ENCODE measurements around the gene TMOD1.

TMOD1 gene

DNA sequence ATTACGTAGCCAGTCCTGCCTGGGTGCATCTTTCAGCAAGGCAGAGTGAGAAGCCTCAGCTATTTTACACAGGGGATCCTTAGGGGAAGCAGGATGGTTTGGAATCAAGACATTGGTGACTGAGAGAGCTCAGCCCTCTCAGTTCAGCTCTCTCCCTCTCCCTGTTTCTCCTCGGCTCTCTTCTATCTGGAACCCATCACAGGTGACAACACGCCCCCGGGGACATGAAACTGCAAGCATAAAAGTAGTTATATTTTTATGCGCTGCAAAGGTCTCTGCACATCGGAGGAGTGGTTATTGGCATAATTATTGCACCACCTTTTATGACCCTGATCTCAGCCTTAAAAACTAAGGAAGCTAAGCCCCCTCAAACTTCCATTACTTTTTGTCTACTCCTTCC, 14.2 kb downstream of the TMOD1 start:
- Histone ChIP-seq H3K36me3 (ENCODE audit: control insufficient read depth in 1 of 2, insufficient read depth in 2 of 2, low read length in 2 of 2) (no peaks in the 10 kb centered on the region), H3K9ac (ENCODE audit: low read depth in 1 of 2, low read length in 2 of 2) (no peak overlapping the region), H3K27ac (ENCODE audit: low read depth, low read length) (no peak overlapping the region), H3K27me3 (ENCODE audit: control insufficient read depth in 1 of 2, insufficient read depth in 2 of 2, low read length in 2 of 2) (no peaks in the 10 kb centered on the region), H3K9me3 (ENCODE audit: control insufficient read depth in 1 of 2, low read length in 2 of 2) (no peaks in the 10 kb centered on the region), H3K4me3 (ENCODE audit: low read depth in 1 of 2, low read length in 2 of 2) (no peak overlapping the region), H3K4me1 (ENCODE audit: control insufficient read depth in 1 of 2, insufficient read depth in 2 of 2, low read length in 2 of 2) (peaks cover 0 to 15% of the 10 kb centered on the region in 2 donors)

- no peak overlapping the region for H3K9ac ChIP-seq (ENCODE audit: low read depth in 1 of 2, low read length in 2 of 2)
- no peak overlapping the region for H3K27ac ChIP-seq (ENCODE audit: low read depth, low read length)
Observed at GRCh38 chr9:97516111-97516510, 14.6 kb downstream of the TMOD1 start.

GRCh38 chr9:97517331-97518089, 16.0 kb downstream of the TMOD1 start:
- no peak overlapping the region for H3K4me3 ChIP-seq (ENCODE audit: low read depth in 1 of 2, low read length in 2 of 2)
- no peaks in the 10 kb centered on the region for H3K27me3 ChIP-seq (ENCODE audit: control insufficient read depth in 1 of 2, insufficient read depth in 2 of 2, low read length in 2 of 2)
- no peak overlapping the region for H3K27ac ChIP-seq (ENCODE audit: low read depth, low read length)
- H3K4me1 ChIP-seq (ENCODE audit: control insufficient read depth in 1 of 2, insufficient read depth in 2 of 2, low read length in 2 of 2) = peaks cover 0 to 9% of the 10 kb centered on the region in 2 donors
- no peaks in the 10 kb centered on the region for H3K36me3 ChIP-seq (ENCODE audit: control insufficient read depth in 1 of 2, insufficient read depth in 2 of 2, low read length in 2 of 2)
- no peak overlapping the region for H3K9ac ChIP-seq (ENCODE audit: low read depth in 1 of 2, low read length in 2 of 2)
- H3K9me3 ChIP-seq (ENCODE audit: control insufficient read depth in 1 of 2, low read length in 2 of 2) = no peaks in the 10 kb centered on the region

More at GRCh38 chr9:97516111-97516510, 14.6 kb downstream of the TMOD1 start:
- Histone ChIP-seq H3K9me3 (ENCODE audit: control insufficient read depth in 1 of 2, low read length in 2 of 2) (no peaks in the 10 kb centered on the region), H3K4me1 (ENCODE audit: control insufficient read depth in 1 of 2, insufficient read depth in 2 of 2, low read length in 2 of 2) (peaks cover 0 to 10% of the 10 kb centered on the region in 2 donors), H3K4me3 (ENCODE audit: low read depth in 1 of 2, low read length in 2 of 2) (no peak overlapping the region), H3K36me3 (ENCODE audit: control insufficient read depth in 1 of 2, insufficient read depth in 2 of 2, low read length in 2 of 2) (no peaks in the 10 kb centered on the region), H3K27me3 (ENCODE audit: control insufficient read depth in 1 of 2, insufficient read depth in 2 of 2, low read length in 2 of 2) (no peaks in the 10 kb centered on the region)

- H3K27ac ChIP-seq (ENCODE audit: low read depth, low read length) = no peak overlapping the region
- no peak overlapping the region for H3K9ac ChIP-seq (ENCODE audit: low read depth in 1 of 2, low read length in 2 of 2)
- H3K4me1 ChIP-seq (ENCODE audit: control insufficient read depth in 1 of 2, insufficient read depth in 2 of 2, low read length in 2 of 2) = peaks cover 0 to 9% of the 10 kb centered on the region in 2 donors
- H3K27me3 ChIP-seq (ENCODE audit: control insufficient read depth in 1 of 2, insufficient read depth in 2 of 2, low read length in 2 of 2) = no peaks in the 10 kb centered on the region
- no peaks in the 10 kb centered on the region for H3K9me3 ChIP-seq (ENCODE audit: control insufficient read depth in 1 of 2, low read length in 2 of 2)
- H3K36me3 ChIP-seq (ENCODE audit: control insufficient read depth in 1 of 2, insufficient read depth in 2 of 2, low read length in 2 of 2) = no peaks in the 10 kb centered on the region
- H3K4me3 ChIP-seq (ENCODE audit: low read depth in 1 of 2, low read length in 2 of 2) = no peak overlapping the region
Observed at GRCh38 chr9:97518166-97518908, 16.9 kb downstream of the TMOD1 start.

GRCh38 chr9:97518909-97519307, 17.4 kb downstream of the TMOD1 start:
- peaks cover 0 to 9% of the 10 kb centered on the region in 2 donors for H3K4me1 ChIP-seq (ENCODE audit: control insufficient read depth in 1 of 2, insufficient read depth in 2 of 2, low read length in 2 of 2)
- H3K27me3 ChIP-seq (ENCODE audit: control insufficient read depth in 1 of 2, insufficient read depth in 2 of 2, low read length in 2 of 2) = no peaks in the 10 kb centered on the region
- H3K27ac ChIP-seq (ENCODE audit: low read depth, low read length) = no peak overlapping the region
- no peaks in the 10 kb centered on the region for H3K36me3 ChIP-seq (ENCODE audit: control insufficient read depth in 1 of 2, insufficient read depth in 2 of 2, low read length in 2 of 2)
- no peak overlapping the region for H3K4me3 ChIP-seq (ENCODE audit: low read depth in 1 of 2, low read length in 2 of 2)
- H3K9me3 ChIP-seq (ENCODE audit: control insufficient read depth in 1 of 2, low read length in 2 of 2) = no peaks in the 10 kb centered on the region
- H3K9ac ChIP-seq (ENCODE audit: low read depth in 1 of 2, low read length in 2 of 2) = no peak overlapping the region

DNA sequence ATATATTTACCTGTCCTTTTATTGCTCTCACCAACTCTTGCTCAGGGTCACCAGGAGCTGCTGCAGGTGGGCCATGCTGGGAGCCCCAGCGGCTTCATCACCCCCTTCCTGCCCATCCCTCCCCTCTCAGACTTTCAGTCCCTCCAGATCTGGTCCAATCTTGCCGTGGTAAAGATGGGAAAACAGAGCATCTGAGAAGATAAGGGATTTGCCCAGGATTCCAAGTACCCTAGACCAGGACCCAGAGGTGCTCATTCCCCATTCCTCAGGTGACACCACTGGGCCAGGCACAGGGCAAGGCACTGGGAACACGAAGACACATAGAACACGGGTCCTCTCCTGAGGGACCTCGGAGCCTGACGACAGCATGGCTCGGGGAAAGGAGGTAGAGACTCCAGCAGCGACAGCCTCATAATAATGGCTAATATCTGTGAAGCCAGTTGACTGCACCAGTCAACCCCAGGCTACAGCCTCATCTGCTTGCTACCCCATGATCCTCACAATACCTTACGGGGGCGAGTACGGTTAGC, 18.0 kb downstream of the TMOD1 start:
- no peaks in the 10 kb centered on the region for H3K9me3 ChIP-seq (ENCODE audit: control insufficient read depth in 1 of 2, low read length in 2 of 2)
- no peaks in the 10 kb centered on the region for H3K27me3 ChIP-seq (ENCODE audit: control insufficient read depth in 1 of 2, insufficient read depth in 2 of 2, low read length in 2 of 2)
- no peaks in the 10 kb centered on the region for H3K36me3 ChIP-seq (ENCODE audit: control insufficient read depth in 1 of 2, insufficient read depth in 2 of 2, low read length in 2 of 2)
- no peak overlapping the region for H3K27ac ChIP-seq (ENCODE audit: low read depth, low read length)
- H3K4me1 ChIP-seq (ENCODE audit: control insufficient read depth in 1 of 2, insufficient read depth in 2 of 2, low read length in 2 of 2) = peaks cover 0 to 9% of the 10 kb centered on the region in 2 donors
- no peak overlapping the region for H3K9ac ChIP-seq (ENCODE audit: low read depth in 1 of 2, low read length in 2 of 2)
- H3K4me3 ChIP-seq (ENCODE audit: low read depth in 1 of 2, low read length in 2 of 2) = no peak overlapping the region

DNA sequence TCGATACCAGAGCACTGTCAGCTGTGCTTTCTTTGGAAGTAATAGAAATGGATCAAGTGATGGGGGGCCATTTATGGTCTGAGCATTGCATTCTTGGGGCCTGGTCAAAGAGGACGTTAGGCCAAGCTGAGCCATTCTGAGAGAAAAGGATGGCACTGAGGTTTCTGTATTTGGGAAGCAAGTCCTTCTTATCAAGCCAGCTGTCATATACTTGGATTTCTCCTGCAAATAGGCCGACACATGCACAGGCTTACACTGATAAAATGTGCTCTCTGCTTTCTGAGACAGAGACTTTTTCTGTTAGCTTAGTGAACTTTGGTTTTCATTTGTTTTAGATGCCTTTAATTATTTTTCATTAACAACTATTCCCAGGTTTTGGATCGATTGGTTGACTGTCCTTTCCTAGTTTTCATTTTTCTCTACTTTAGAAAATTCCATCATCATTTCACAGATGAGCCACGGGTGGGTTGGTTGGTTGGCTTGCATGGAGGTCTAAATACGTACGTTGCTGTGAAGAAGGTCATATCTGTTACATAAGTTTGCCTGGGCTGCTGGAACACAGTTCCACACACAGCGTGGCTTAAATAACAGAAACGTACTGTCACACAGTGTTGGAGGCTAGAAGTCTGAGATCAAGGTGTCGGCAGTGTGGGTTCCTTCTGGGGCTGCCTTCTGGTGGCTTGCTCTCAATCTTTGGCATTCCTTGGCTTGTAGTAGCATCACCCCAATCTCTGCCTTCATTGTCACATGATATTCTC, 20.3 kb downstream of the TMOD1 start:
- Histone ChIP-seq H3K9me3 (ENCODE audit: control insufficient read depth in 1 of 2, low read length in 2 of 2) (no peaks in the 10 kb centered on the region), H3K27me3 (ENCODE audit: control insufficient read depth in 1 of 2, insufficient read depth in 2 of 2, low read length in 2 of 2) (no peaks in the 10 kb centered on the region), H3K4me3 (ENCODE audit: low read depth in 1 of 2, low read length in 2 of 2) (no peak overlapping the region), H3K4me1 (ENCODE audit: control insufficient read depth in 1 of 2, insufficient read depth in 2 of 2, low read length in 2 of 2) (peaks cover 0 to 9% of the 10 kb centered on the region in 2 donors), H3K36me3 (ENCODE audit: control insufficient read depth in 1 of 2, insufficient read depth in 2 of 2, low read length in 2 of 2) (no peaks in the 10 kb centered on the region), H3K9ac (ENCODE audit: low read depth in 1 of 2, low read length in 2 of 2) (no peak overlapping the region), H3K27ac (ENCODE audit: low read depth, low read length) (no peak overlapping the region)

DNA sequence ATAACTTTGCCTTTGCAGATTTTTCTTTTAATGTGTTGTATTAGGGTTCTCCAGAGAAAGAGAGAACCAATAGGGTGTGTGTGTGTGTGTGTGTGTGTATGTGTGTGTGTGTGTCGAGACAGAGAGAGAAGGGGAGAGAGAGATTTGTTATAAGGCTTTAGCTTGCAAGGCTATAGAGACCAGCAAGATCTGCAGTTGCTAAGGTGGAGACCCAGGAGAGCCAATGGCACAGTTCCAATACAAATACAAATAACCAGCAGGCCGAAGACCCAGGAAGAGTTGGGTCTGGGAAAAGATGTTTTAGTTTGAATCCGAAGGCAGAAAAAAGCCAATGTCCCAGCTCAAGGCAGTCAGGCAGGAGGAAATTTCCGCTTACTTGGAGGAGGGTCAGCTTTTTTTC, 23.0 kb downstream of the TMOD1 start:
- Histone ChIP-seq H3K4me3 (ENCODE audit: low read depth in 1 of 2, low read length in 2 of 2) (no peak overlapping the region), H3K9ac (ENCODE audit: low read depth in 1 of 2, low read length in 2 of 2) (no peak overlapping the region), H3K4me1 (ENCODE audit: control insufficient read depth in 1 of 2, insufficient read depth in 2 of 2, low read length in 2 of 2) (peaks cover 0 to 4% of the 10 kb centered on the region in 2 donors), H3K27me3 (ENCODE audit: control insufficient read depth in 1 of 2, insufficient read depth in 2 of 2, low read length in 2 of 2) (no peaks in the 10 kb centered on the region), H3K27ac (ENCODE audit: low read depth, low read length) (no peak overlapping the region), H3K9me3 (ENCODE audit: control insufficient read depth in 1 of 2, low read length in 2 of 2) (no peaks in the 10 kb centered on the region), H3K36me3 (ENCODE audit: control insufficient read depth in 1 of 2, insufficient read depth in 2 of 2, low read length in 2 of 2) (no peaks in the 10 kb centered on the region)

DNA sequence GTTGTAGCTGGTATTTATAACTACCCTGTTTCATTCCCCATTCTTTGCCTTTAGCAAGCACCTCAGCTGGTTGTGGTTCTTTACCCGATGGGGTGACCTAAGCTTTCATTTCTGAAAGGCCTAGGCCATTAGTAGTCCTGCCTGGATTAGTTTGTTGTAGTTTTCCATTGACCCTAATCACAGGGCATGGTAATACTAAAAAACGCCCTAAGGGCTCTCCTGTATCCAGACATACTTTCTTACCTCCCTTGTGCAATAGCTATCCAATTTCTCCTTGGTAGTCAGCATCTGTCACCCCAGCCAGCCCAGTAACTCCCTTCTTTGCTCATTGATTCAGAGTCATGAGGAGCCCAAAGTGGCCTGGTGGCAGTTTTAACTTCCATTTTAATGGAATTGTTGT, 24.0 kb downstream of the TMOD1 start:
- no peak overlapping the region for H3K4me3 ChIP-seq (ENCODE audit: low read depth in 1 of 2, low read length in 2 of 2)
- no peak overlapping the region for H3K27ac ChIP-seq (ENCODE audit: low read depth, low read length)
- H3K4me1 ChIP-seq (ENCODE audit: control insufficient read depth in 1 of 2, insufficient read depth in 2 of 2, low read length in 2 of 2) = peaks cover 0 to 4% of the 10 kb centered on the region in 2 donors
- H3K9me3 ChIP-seq (ENCODE audit: control insufficient read depth in 1 of 2, low read length in 2 of 2) = no peaks in the 10 kb centered on the region
- no peak overlapping the region for H3K9ac ChIP-seq (ENCODE audit: low read depth in 1 of 2, low read length in 2 of 2)
- no peaks in the 10 kb centered on the region for H3K27me3 ChIP-seq (ENCODE audit: control insufficient read depth in 1 of 2, insufficient read depth in 2 of 2, low read length in 2 of 2)
- no peaks in the 10 kb centered on the region for H3K36me3 ChIP-seq (ENCODE audit: control insufficient read depth in 1 of 2, insufficient read depth in 2 of 2, low read length in 2 of 2)
